Prostate gland (tissue), 2 donors: ENCODE results near the gene ZNF189. TPM values are rescaled to one million over a fixed set of nuclear protein-coding genes. Genes with fewer than 3 reads are reported as not detected.

Experiments used
- DNase-seq: peaks from one replicate; pipeline ENCODE4 v3.0.0-alpha.2; 2019; ENCODE audit warnings: low spot score
- H3K27ac ChIP-seq, 2 donors: fragments of 200-600 bp; sonication (generic); 2 replicates each; pipeline ENCODE4 v1.5.1; 2017 to 2019
- H3K27me3 ChIP-seq: fragments of 200-600 bp; sonication (generic); replicated peaks from 2 replicates; pipeline ENCODE4 v1.5.1; 2019; ENCODE audit not compliant: insufficient read depth
- H3K36me3 ChIP-seq, 2 donors: fragments of 200-600 bp; sonication (generic); 1 replicate in 1 of 2; 2 replicates in 1 of 2; pipeline versions ENCODE4 v1.5.1 to v1.8.1; 2017 to 2019
- H3K4me1 ChIP-seq: fragments of 200-600 bp; sonication (generic); replicated peaks from 2 replicates; pipeline ENCODE4 v1.5.1; 2019
- H3K4me3 ChIP-seq, 2 donors: fragments of 200-600 bp; sonication (generic); 2 replicates each; pipeline ENCODE4 v1.5.1; 2017 to 2019
- H3K9me3 ChIP-seq: fragments of 200-600 bp; sonication (generic); 2 replicates; pipeline ENCODE4 v1.5.1; 2017
- POLR2A ChIP-seq: fragments of 450-650 bp; IDR thresholded peaks from one replicate; pipeline ENCODE4 v1.6.1; 2016; ENCODE audit warnings: antibody characterized with exemption, mild to moderate bottlenecking
- POLR2AphosphoS5 ChIP-seq: sonication (generic); formaldehyde crosslinking; IDR thresholded peaks from one replicate; pipeline ENCODE4 v1.6.1; 2017; ENCODE audit warnings: antibody characterized with exemption
- whole genome bisulfite sequencing: methylation state at CpG from one replicate; pipeline ENCODE4 v1.1.5; 2018; 5-methylcytosine and 5-hydroxymethylcytosine counted together
- intact Hi-C: fragments of 100-400 bp; cut with DNase I; formaldehyde crosslinking; loops from one replicate; pipeline ENCODE4 v1.14.2; 2022
- total RNA-seq, 2 donors: library from RNA; depleted of rRNA; stranded (reverse); fragments of >200 nt; gene quantifications; one replicate each; pipeline ENCODE4 v1.1.0, GENCODE V29; 2016
- TF ChIP-seq, protein P1 (sequence below), 4 experiments: fragments of 200-600 bp in 2 of 4; fragments of 450-650 bp in 2 of 4; sonication (generic) in 2 of 4; IDR thresholded peaks; 1 replicate in 3 of 4; 2 replicates in 1 of 4; pipeline ENCODE4 v1.5.1; 2016 to 2019; ENCODE audit warnings: antibody characterized with exemption in 4 of 4, mild to moderate bottlenecking in 2 of 4, moderate library complexity in 2 of 4

The ZNF189 gene
- total RNA-seq, 2 donors from 2014 or later, result 20.9 to 31.4 TPM

GRCh38 chr9:101417977-101418376 is 19.3 kb downstream of the ZNF189 start:
- Histone ChIP-seq H3K4me3 (no peak overlapping the region), H3K27me3 (no peaks in the 10 kb centered on the region), H3K27ac (no peak overlapping the region), H3K4me1 (no peaks in the 10 kb centered on the region), H3K36me3 (no peaks in the 10 kb centered on the region), H3K9me3 (no peaks in the 10 kb centered on the region)
- intact Hi-C loops, result no loop called here
- no peak for DNase-seq
- TF ChIP-seq POLR2A, result no peak
- no peak for TF ChIP-seq POLR2AphosphoS5
- TF ChIP-seq, protein P1, sequence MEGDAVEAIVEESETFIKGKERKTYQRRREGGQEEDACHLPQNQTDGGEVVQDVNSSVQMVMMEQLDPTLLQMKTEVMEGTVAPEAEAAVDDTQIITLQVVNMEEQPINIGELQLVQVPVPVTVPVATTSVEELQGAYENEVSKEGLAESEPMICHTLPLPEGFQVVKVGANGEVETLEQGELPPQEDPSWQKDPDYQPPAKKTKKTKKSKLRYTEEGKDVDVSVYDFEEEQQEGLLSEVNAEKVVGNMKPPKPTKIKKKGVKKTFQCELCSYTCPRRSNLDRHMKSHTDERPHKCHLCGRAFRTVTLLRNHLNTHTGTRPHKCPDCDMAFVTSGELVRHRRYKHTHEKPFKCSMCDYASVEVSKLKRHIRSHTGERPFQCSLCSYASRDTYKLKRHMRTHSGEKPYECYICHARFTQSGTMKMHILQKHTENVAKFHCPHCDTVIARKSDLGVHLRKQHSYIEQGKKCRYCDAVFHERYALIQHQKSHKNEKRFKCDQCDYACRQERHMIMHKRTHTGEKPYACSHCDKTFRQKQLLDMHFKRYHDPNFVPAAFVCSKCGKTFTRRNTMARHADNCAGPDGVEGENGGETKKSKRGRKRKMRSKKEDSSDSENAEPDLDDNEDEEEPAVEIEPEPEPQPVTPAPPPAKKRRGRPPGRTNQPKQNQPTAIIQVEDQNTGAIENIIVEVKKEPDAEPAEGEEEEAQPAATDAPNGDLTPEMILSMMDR (IDR thresholded peaks at IDR 0.05), result no peak

- TF ChIP-seq POLR2A (no peak), POLR2AphosphoS5 (no peak)
- TF ChIP-seq, protein P1 (IDR thresholded peaks at IDR 0.05), result no peak
- 85% methylated on average over 7 of the region's 7 CpGs for WGBS
Observed at GRCh38 chr9:101418518-101419430, 20.1 kb downstream of the ZNF189 start.

DNA sequence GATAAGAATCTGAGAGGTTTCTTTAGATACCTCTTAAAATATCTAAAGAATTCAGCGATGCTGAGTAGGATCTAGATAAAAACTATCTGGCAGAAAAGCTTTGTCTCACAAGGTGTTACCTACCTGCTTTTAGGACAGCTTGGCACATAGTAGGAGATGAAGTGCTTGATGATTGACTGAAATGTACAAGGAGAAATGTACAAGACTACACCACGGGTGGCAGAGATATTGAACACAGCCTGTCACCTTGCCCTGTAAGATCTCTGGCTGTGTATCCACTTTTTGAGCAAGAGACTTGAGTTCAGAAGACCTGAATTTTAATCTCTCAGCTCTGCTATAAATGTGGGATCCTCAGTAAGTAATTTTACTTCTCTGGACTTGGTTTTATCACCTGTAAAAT is 21.2 kb downstream of the ZNF189 start:
- TF ChIP-seq, protein P1 (IDR thresholded peaks at IDR 0.05), result no peak
- TF ChIP-seq POLR2A (no peak), POLR2AphosphoS5 (no peak)
- no peak overlapping the region for H3K4me3 ChIP-seq
- no peak overlapping the region for H3K27ac ChIP-seq
- intact Hi-C loops, result no loop called here
- DNase-seq, result no peak
- no peaks in the 10 kb centered on the region for H3K27me3 ChIP-seq
- H3K4me1 ChIP-seq, result no peaks in the 10 kb centered on the region
- WGBS, result 69% methylated on average over 2 of the region's 2 CpGs
- no peaks in the 10 kb centered on the region for H3K9me3 ChIP-seq
- no peaks in the 10 kb centered on the region for H3K36me3 ChIP-seq

More at GRCh38 chr9:101418518-101419430, 20.1 kb downstream of the ZNF189 start:
- H3K4me3 ChIP-seq, result no peak overlapping the region
- no peak overlapping the region for H3K27ac ChIP-seq
- no peaks in the 10 kb centered on the region for H3K36me3 ChIP-seq
- no peaks in the 10 kb centered on the region for H3K27me3 ChIP-seq
- intact Hi-C loops, result no loop called here
- H3K9me3 ChIP-seq, result no peaks in the 10 kb centered on the region
- DNase-seq, result no peak
- no peaks in the 10 kb centered on the region for H3K4me1 ChIP-seq

- Histone ChIP-seq H3K4me1 (no peaks in the 10 kb centered on the region), H3K27me3 (no peaks in the 10 kb centered on the region), H3K36me3 (no peaks in the 10 kb centered on the region), H3K27ac (no peak overlapping the region), H3K9me3 (no peaks in the 10 kb centered on the region), H3K4me3 (no peak overlapping the region)
- intact Hi-C loops, result no loop called here
- TF ChIP-seq POLR2AphosphoS5 (no peak), POLR2A (no peak)
- TF ChIP-seq, protein P1 (IDR thresholded peaks at IDR 0.05), result no peak
- 65% methylated on average over 5 of the region's 5 CpGs for WGBS
- DNase-seq, result no peak
Observed at GRCh38 chr9:101421653-101422065, 23.0 kb downstream of the ZNF189 start.

GRCh38 chr9:101427358-101427757 is 28.7 kb downstream of the ZNF189 start:
- Histone ChIP-seq H3K4me3 (no peak overlapping the region), H3K4me1 (no peaks in the 10 kb centered on the region), H3K27ac (no peak overlapping the region), H3K36me3 (no peaks in the 10 kb centered on the region), H3K9me3 (no peaks in the 10 kb centered on the region), H3K27me3 (no peaks in the 10 kb centered on the region)
- DNase-seq, result no peak
- 92% methylated on average over 8 of the region's 8 CpGs for WGBS
- TF ChIP-seq POLR2AphosphoS5, result no peak
- no peak for TF ChIP-seq POLR2A
- TF ChIP-seq, protein P1 (IDR thresholded peaks at IDR 0.05), result no peak
- intact Hi-C loops, result no loop called here
